H1 (cell line): Measurements from ENCODE around the gene ACVR1. TPM values are rescaled to one million over a fixed set of nuclear protein-coding genes. Genes with fewer than 3 reads are reported as not detected.

ENCODE experiments used
- CTCF ChIA-PET: fragments of 300-600 bp; sonication (Branson Sonifier 250); formaldehyde crosslinking; loops from one replicate; lab custom pipeline; 2021; ENCODE audit not compliant: partially characterized antibody; lab: Charles Lee
- POLR2A ChIA-PET: fragments of 300-600 bp; sonication (Branson Sonifier 250); formaldehyde crosslinking; loops from one replicate; lab custom pipeline; 2021; ENCODE audit warnings: inconsistent platforms; ENCODE audit not compliant: partially characterized antibody; lab: Charles Lee
- DNase-seq, 2 experiments: peaks; one replicate each; pipeline versions ENCODE4 v3.0.0 to v3.0.0-alpha.2; 2010 to 2022; ENCODE audit warnings: low spot score in 2 of 2, low read depth in 1 of 2, mixed read lengths in 1 of 2
- FAIRE-seq: peaks from 2 replicates; lab custom pipeline; 2011; peaks lifted over from hg19 to GRCh38; lab: Jason Lieb, UNC
- H2AFZ ChIP-seq: 2 replicates; pipeline ENCODE4 v1.8.1; 2012; ENCODE audit warnings: low read length, inconsistent platforms
- H2AK5ac ChIP-seq: 2 replicates; pipeline ENCODE4 v1.6.1; 2013; ENCODE audit warnings: low read depth, low read length
- H2BK120ac ChIP-seq: replicated peaks from 2 replicates; pipeline ENCODE3; 2013; ENCODE audit warnings: low read depth, low read length, inconsistent platforms
- H2BK12ac ChIP-seq: 2 replicates; pipeline ENCODE4 v1.6.1; 2013; ENCODE audit warnings: low read depth, low read length
- H2BK15ac ChIP-seq: 2 replicates; pipeline ENCODE4 v1.6.1; 2013; ENCODE audit warnings: low read length
- H2BK20ac ChIP-seq: 2 replicates; pipeline ENCODE4 v1.6.1; 2013; ENCODE audit warnings: low read length
- H2BK5ac ChIP-seq: 2 replicates; pipeline ENCODE4 v1.6.1; 2013; ENCODE audit warnings: low read depth, low read length
- H3K14ac ChIP-seq: 2 replicates; pipeline ENCODE4 v1.6.1; 2013; ENCODE audit warnings: inconsistent platforms; ENCODE audit not compliant: insufficient read length
- H3K18ac ChIP-seq: 2 replicates; pipeline ENCODE4 v1.6.1; 2013; ENCODE audit warnings: low read length; ENCODE audit errors: extremely low read depth
- H3K23ac ChIP-seq: 2 replicates; pipeline ENCODE4 v1.6.1; 2013; ENCODE audit warnings: inconsistent platforms; ENCODE audit not compliant: insufficient read length
- H3K23me2 ChIP-seq: 2 replicates; pipeline ENCODE4 v1.6.1; 2013; ENCODE audit warnings: low read depth, low read length
- H3K27ac ChIP-seq: 2 replicates; pipeline ENCODE4 v1.6.1; 2011; ENCODE audit warnings: low read depth, low read length, inconsistent platforms
- H3K27me3 ChIP-seq, 4 experiments: replicated peaks in 1 of 4; 1 replicate in 1 of 4; 2 replicates in 3 of 4; pipeline versions ENCODE4 v1.6.1 to v1.8.1; 2011 to 2013; ENCODE audit warnings: low read length in 3 of 4, mild to moderate bottlenecking in 3 of 4, inconsistent platforms in 2 of 4, mixed read lengths in 2 of 4, moderate library complexity in 1 of 4; ENCODE audit not compliant: control insufficient read depth in 3 of 4, insufficient read depth in 3 of 4; ENCODE audit errors: extremely low read depth in 1 of 4
- H3K36me3 ChIP-seq, 4 experiments: 2 replicates each; pipeline versions ENCODE4 v1.6.1 to v1.8.1; 2011 to 2013; ENCODE audit warnings: mild to moderate bottlenecking in 4 of 4, low read length in 3 of 4, moderate library complexity in 2 of 4, control low read depth in 1 of 4, inconsistent platforms in 1 of 4; ENCODE audit not compliant: insufficient read depth in 4 of 4, control insufficient read depth in 2 of 4
- H3K4ac ChIP-seq: replicated peaks from 2 replicates; pipeline ENCODE3; 2013; ENCODE audit warnings: low read length, low read depth, mixed read lengths, inconsistent platforms; ENCODE audit not compliant: insufficient read length
- H3K4me1 ChIP-seq, 4 experiments: replicated peaks in 1 of 4; 1 replicate in 1 of 4; 2 replicates in 3 of 4; pipeline versions ENCODE4 v1.6.1 to v1.8.1; 2011 to 2013; ENCODE audit warnings: low read length in 3 of 4, inconsistent platforms in 2 of 4, mixed read lengths in 1 of 4; ENCODE audit not compliant: insufficient read depth in 4 of 4, control insufficient read depth in 3 of 4
- H3K4me2 ChIP-seq, 2 experiments: 2 replicates each; pipeline versions ENCODE4 v1.6.1 to v1.8.1; 2011 to 2013; ENCODE audit warnings: low read depth in 2 of 2, low read length in 2 of 2, control low read depth in 1 of 2, inconsistent platforms in 1 of 2, mild to moderate bottlenecking in 1 of 2; ENCODE audit not compliant: insufficient read depth in 1 of 2
- H3K4me3 ChIP-seq, 4 experiments: fragments of 200-600, 300-600 bp in 1 of 4; sonication (generic), shearing (Covaris generic), sonication (Bioruptor Twin) in 1 of 4; 2 replicates each; pipeline versions ENCODE4 v1.5.1 to v1.8.1; 2011 to 2016; ENCODE audit warnings: low read length in 4 of 4, low read depth in 3 of 4, control low read depth in 2 of 4, inconsistent platforms in 2 of 4, mild to moderate bottlenecking in 2 of 4, mixed read lengths in 1 of 4, moderate library complexity in 1 of 4; ENCODE audit not compliant: insufficient read depth in 2 of 4; ENCODE audit errors: extremely low read depth in 1 of 4
- H3K56ac ChIP-seq: replicated peaks from 2 replicates; pipeline ENCODE3; 2013; ENCODE audit warnings: low read depth, mild to moderate bottlenecking, mixed read lengths, low read length, inconsistent platforms; ENCODE audit not compliant: insufficient read length
- H3K79me1 ChIP-seq: 2 replicates; pipeline ENCODE4 v1.6.1; 2013; ENCODE audit warnings: low read depth, low read length, control low read depth
- H3K79me2 ChIP-seq, 2 experiments: 2 replicates each; pipeline versions ENCODE4 v1.6.1 to v1.8.1; 2012 to 2013; ENCODE audit warnings: low read length in 2 of 2, mild to moderate bottlenecking in 2 of 2, inconsistent platforms in 1 of 2; ENCODE audit not compliant: insufficient read depth in 2 of 2, control insufficient read depth in 1 of 2
- H3K9ac ChIP-seq, 4 experiments: replicated peaks in 1 of 4; 1 replicate in 1 of 4; 2 replicates in 3 of 4; pipeline versions ENCODE4 v1.6.1 to v1.8.1; 2011 to 2013; ENCODE audit warnings: low read depth in 3 of 4, low read length in 3 of 4, control low read depth in 2 of 4, mild to moderate bottlenecking in 2 of 4, moderate library complexity in 2 of 4, inconsistent platforms in 1 of 4; ENCODE audit errors: extremely low read depth in 1 of 4
- H3K9me3 ChIP-seq, 2 experiments: 2 replicates each; pipeline versions ENCODE4 v1.6.1 to v1.8.1; 2012 to 2013; ENCODE audit warnings: mild to moderate bottlenecking in 2 of 2, moderate library complexity in 2 of 2, control low read depth in 1 of 2, inconsistent platforms in 1 of 2, low read depth in 1 of 2, low read length in 1 of 2, mixed read lengths in 1 of 2; ENCODE audit not compliant: insufficient read depth in 2 of 2
- H4K20me1 ChIP-seq, 2 experiments: replicated peaks in 1 of 2; 2 replicates each; pipeline versions ENCODE3 to v1.8.1; 2011 to 2013; ENCODE audit warnings: inconsistent platforms in 2 of 2, low read length in 2 of 2, mild to moderate bottlenecking in 1 of 2; ENCODE audit not compliant: insufficient read depth in 2 of 2, control insufficient read depth in 1 of 2
- H4K5ac ChIP-seq: 2 replicates; pipeline ENCODE4 v1.6.1; 2013; ENCODE audit warnings: low read length, low read depth, mixed read lengths, inconsistent platforms; ENCODE audit not compliant: insufficient read length
- H4K8ac ChIP-seq: 2 replicates; pipeline ENCODE4 v1.8.0; 2013; ENCODE audit warnings: mild to moderate bottlenecking, moderate library complexity, low read length, inconsistent platforms; ENCODE audit not compliant: insufficient read depth; ENCODE audit errors: extremely low read depth
- H4K91ac ChIP-seq: replicated peaks from 2 replicates; pipeline ENCODE3; 2013; ENCODE audit warnings: low read length, mixed read lengths, inconsistent platforms; ENCODE audit not compliant: insufficient read length
- CTCF ChIP-seq, 3 experiments: IDR thresholded peaks; 1 replicate in 2 of 3; 2 replicates in 1 of 3; pipeline versions ENCODE4 v1.5.1 to v1.6.1; 2011; ENCODE audit warnings: low read length in 3 of 3, mild to moderate bottlenecking in 3 of 3, inconsistent platforms in 2 of 3, low read depth in 1 of 3, moderate library complexity in 1 of 3; ENCODE audit not compliant: insufficient read depth in 1 of 3; ENCODE audit errors: control extremely low read depth in 1 of 3
- EGR1 ChIP-seq: IDR thresholded peaks from 2 replicates; pipeline ENCODE4 v1.6.1; 2011; ENCODE audit warnings: low read depth, low read length, borderline replicate concordance
- EP300 ChIP-seq, 2 experiments: IDR thresholded peaks; 1 replicate in 1 of 2; 2 replicates in 1 of 2; pipeline ENCODE4 v1.6.1; 2011 to 2012; ENCODE audit warnings: low read depth in 2 of 2, low read length in 2 of 2, mild to moderate bottlenecking in 2 of 2, borderline replicate concordance in 1 of 2, inconsistent platforms in 1 of 2, moderate library complexity in 1 of 2
- RAD21 ChIP-seq, 2 experiments: IDR thresholded peaks in 1 of 2; conservative IDR thresholded peaks in 1 of 2; 2 replicates each; pipeline ENCODE4 v1.6.1; 2011; ENCODE audit warnings: low read depth in 2 of 2, low read length in 2 of 2, improper control_type of control experiment in 1 of 2, inconsistent platforms in 1 of 2, mild to moderate bottlenecking in 1 of 2, moderate library complexity in 1 of 2
- TEAD4 ChIP-seq: IDR thresholded peaks from 2 replicates; pipeline ENCODE4 v1.6.1; 2012; ENCODE audit warnings: low read depth, low read length, inconsistent platforms, mixed read lengths
- WGBS, 2 experiments: shearing (Covaris generic) in 1 of 2; methylation state at CpG; one replicate each; pipeline versions ENCODE4 v1.1.6 to v1.1.7; 2013 to 2015; ENCODE audit warnings: low lambda C conversion rate in 2 of 2, mixed read lengths in 2 of 2, inconsistent platforms in 1 of 2, low coverage in 1 of 2, missing lambda C conversion rate in 1 of 2; ENCODE audit not compliant: insufficient replicate concordance in 2 of 2, insufficient coverage in 1 of 2, insufficient read length in 1 of 2; ENCODE audit errors: extremely low coverage in 1 of 2, missing lambda C conversion rate in 1 of 2; 5-methylcytosine and 5-hydroxymethylcytosine counted together
- polyA plus RNA-seq, 7 experiments: library from polyadenylated mRNA; depleted of rRNA in 3 of 7; stranded (reverse) in 5 of 7; unstranded in 2 of 7; fragments of >200 nt in 5 of 7; fragments of 200-250 nt in 2 of 7; gene quantifications; 1 replicate in 5 of 7; 2 replicates in 1 of 7; 4 replicates in 1 of 7; pipeline versions ENCODE4 v1.2.1 to v1.2.3, GENCODE V29; 2011 to 2013; ENCODE audit warnings: missing spikeins in 2 of 7, mixed read lengths in 2 of 7
- total RNA-seq: library from RNA; stranded (reverse); fragmentation: NEBNext Ultra II Directional; extraction: Animal tissue kit (Norgen Biotek cat#: 25700); gene quantifications from 2 replicates; pipeline ENCODE4 v1.2.1, GENCODE V29; 2021

Gene ACVR1
- total and polyA plus RNA-seq, 2 of the 8 experiments (the other 6 are each of a cell fraction or from before 2014, with no cell fraction given), result 8.5 to 17.7 TPM

DNA sequence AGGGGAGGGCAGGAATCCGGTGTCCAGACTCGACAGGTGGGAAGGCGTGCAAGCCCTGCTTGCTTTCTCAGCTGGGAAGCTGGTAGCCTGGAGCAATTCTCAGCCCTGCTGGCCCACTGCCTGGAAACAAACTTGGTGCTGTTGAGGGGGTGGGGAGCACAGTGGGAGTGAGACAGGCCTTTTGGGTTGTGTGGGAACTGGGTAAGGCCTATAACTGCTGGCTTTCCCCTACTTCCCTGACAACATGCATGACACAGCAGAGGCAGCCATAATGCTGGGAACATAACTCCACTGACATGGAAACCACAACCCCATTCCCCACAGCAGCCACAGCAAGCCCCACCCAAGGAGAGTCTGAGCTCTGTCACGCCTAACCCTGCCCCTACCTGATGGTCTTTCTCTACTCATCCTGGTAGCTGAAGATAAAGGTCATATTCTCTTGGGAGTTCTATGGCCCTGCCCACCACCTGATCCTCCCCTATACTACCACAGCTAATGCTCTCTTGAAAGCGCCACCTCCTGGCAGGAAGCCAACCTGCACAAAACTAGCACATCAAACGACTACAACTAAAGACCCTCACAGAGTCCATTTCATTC is 124.6 kb downstream of the ACVR1 start:
- H3K23ac ChIP-seq, result no peak overlapping the region
- no peak overlapping the region for H3K27ac ChIP-seq
- no peak overlapping the region for H4K8ac ChIP-seq
- DNase-seq, result peak in 1 of 2 experiments; percentile 76
- H2BK15ac ChIP-seq, result no peak overlapping the region
- H3K4me2 ChIP-seq, result no peak overlapping the region
- H3K9me3 ChIP-seq, result 0 out of 4 replicates have a peak, but pooled peaks cover 0 to 2% of the 10 kb centered on the region in 2 experiments
- no peak overlapping the region for H3K56ac ChIP-seq
- 80% methylated on average over 5 of the region's 6 CpGs; no CpG with 5 or more reads in 1 of the 2 experiments for WGBS, 2 experiments
- H4K20me1 ChIP-seq, result no peaks in the 10 kb centered on the region
- H3K4me3 ChIP-seq, result no peak overlapping the region
- H3K23me2 ChIP-seq, result no peaks in the 10 kb centered on the region
- no peak overlapping the region for H4K91ac ChIP-seq
- H2BK12ac ChIP-seq, result no peak overlapping the region
- H3K18ac ChIP-seq, result no peak overlapping the region
- ChIA-PET POLR2A (no interaction called here), CTCF (interaction anchor here (0.7 to 3.2 kb wide), 27 partner anchors 8 to 450 kb away, joined by 3 to 18 read pairs (median 4); partner anchors contain the start of gene ACVR1C)
- peak; percentile 67 for TF ChIP-seq TEAD4
- TF ChIP-seq RAD21 (IDR thresholded peaks at IDR 0.05 in 1 of 2, conservative IDR thresholded peaks at IDR 0.05 in 1 of 2; ENCODE audit: low read depth in 2 of 2, low read length in 2 of 2), result peak; percentile 43 to 59; a peak in 3 of 4 replicates
- peak; percentile 42 to 68 (median 56) for TF ChIP-seq CTCF (IDR thresholded peaks at IDR 0.05; ENCODE audit: control extremely low read depth in 1 of 3, insufficient read depth in 1 of 3, low read depth in 1 of 3, low read length in 3 of 3)
- TF ChIP-seq EP300 (IDR thresholded peaks at IDR 0.05; ENCODE audit: borderline replicate concordance in 1 of 2, low read depth in 2 of 2, low read length in 2 of 2), result no peak
- no peak for TF ChIP-seq EGR1
- TF ChIP-seq, all 59 proteins: peak for 3
- Histone ChIP-seq H3K9ac (no peak overlapping the region), H3K36me3 (peaks cover 0 to 8% (median 2%) of the 10 kb centered on the region in 4 experiments; a peak in 4 of 8 replicates), H3K14ac (no peak overlapping the region), H4K5ac (no peak overlapping the region), H3K79me1 (no peaks in the 10 kb centered on the region), H3K4me1 (no peaks in the 10 kb centered on the region; a peak in 2 of 7 replicates), H2BK20ac (no peak overlapping the region), H2AFZ (no peak overlapping the region), H3K27me3 (no peaks in the 10 kb centered on the region), H2AK5ac (no peak overlapping the region), H3K79me2 (peaks cover 0 to 2% of the 10 kb centered on the region in 2 experiments; a peak in 1 of 4 replicates), H2BK5ac (no peak overlapping the region), H2BK120ac (no peak overlapping the region), H3K4ac (no peak overlapping the region)
- FAIRE-seq, result peak; percentile 36
